Stimulated activated naive CD4-positive, alpha-beta T cell treated with Interleukin-2 at 50 U/mL for 16 hours (primary cell): Measurements from ENCODE around the gene SEC22A.

Source experiments
- DNase-seq: peaks from one replicate; lab custom pipeline; 2025; lab: John Stamatoyannopoulos, UW

The SEC22A gene

DNA sequence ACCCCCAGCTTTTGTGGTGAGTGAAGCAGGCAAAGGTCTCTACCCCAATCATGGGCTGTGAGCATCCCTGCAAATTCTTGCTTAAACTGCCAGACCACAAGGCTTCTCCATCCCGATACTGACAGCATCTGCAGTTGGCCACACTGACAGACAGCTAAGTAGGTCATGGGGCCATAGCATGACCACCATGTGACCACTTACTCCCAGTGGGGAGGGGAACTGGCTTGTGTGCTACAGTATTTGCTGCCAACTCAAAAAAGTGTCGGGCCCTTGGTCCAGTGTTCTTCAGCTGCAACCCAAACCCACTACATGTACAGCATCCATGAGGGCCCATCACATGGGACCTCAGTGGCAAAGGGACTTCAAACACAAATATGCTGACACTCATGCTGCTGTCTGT lies 103.4 kb downstream of the SEC22A start:
- DNase-seq, result no peak

DNA sequence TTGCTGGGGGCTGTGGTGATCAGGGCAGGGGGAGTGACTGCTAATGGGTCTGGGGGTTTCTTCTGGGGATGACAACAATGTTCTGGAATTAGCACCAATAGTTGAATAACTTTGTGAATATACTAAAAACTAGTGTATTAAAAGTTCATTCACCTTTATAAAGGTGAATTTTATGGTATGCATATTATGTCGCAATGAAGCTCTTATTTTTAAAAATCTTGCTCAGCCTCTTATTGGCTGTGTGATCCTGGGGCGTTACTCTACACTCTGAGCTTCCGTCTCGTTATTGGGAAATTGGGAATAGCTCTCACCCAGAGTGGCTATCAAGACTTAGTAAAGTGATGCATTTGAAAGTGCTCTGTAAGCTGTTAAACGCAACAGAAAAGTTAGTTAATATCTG lies 105.3 kb downstream of the SEC22A start:
- DNase-seq, result no peak

DNA sequence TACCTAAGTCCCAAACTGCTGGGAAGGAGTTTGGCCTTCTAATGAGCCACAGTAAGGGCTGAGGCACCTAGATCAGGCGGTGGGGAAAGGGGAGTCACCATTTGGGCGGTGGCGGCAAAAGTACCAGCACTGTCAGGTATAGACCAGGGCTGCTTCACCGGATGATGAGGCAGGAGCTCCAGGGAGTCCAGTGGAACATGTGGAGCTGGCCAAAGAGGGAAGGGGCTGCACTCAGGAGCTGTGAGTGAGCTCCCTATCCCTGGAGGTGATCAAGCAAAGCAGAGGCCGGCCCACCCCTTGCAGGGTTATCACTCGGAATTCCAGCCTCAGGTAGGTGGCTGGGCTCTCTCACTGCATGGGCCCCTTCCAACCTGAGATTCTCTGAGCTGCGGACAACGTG lies 108.4 kb downstream of the SEC22A start:
- no peak for DNase-seq

DNA sequence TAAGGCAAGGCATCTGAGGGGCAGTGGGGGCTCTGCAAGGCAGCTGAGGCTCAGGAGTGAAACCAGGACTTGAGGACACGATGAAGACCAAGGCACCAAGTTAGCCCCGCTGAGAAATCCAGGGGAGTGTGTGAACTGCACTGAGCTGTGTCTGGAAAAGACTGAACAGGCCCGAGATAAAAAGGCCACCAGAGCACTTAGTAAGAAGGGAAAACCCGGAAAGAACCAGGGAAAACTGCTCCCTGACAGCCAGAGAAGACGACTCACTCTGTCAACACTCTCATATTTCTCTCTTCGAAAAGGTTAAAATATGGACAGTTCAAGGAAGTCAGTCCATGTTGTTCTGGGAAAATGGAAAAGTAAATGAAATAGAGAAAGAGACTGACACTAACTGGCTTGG lies 109.0 kb downstream of the SEC22A start:
- DNase-seq, result no peak

DNA sequence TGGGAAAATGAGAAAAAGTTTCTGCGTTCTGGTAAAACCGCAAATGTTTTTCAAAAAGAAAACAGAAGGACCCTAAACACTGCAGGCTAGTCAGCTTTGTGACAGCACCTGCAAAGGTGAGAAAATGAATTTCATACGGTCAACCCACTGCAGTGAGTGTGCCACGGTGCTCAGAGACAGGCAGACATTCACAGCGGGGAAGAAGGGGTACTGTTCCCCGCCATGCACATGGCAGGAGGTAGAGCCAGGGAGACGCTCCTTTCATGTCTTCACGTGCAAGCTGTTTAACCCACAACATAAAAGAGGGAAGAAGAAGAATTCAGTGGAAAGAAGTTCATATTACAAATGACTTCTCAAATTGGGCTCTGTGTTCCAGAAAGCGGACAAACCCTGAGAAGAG lies 109.5 kb downstream of the SEC22A start:
- no peak for DNase-seq

GRCh38 chr3:123312331-123313265 lies 110.9 kb downstream of the SEC22A start:
- DNase-seq, result no peak

DNA sequence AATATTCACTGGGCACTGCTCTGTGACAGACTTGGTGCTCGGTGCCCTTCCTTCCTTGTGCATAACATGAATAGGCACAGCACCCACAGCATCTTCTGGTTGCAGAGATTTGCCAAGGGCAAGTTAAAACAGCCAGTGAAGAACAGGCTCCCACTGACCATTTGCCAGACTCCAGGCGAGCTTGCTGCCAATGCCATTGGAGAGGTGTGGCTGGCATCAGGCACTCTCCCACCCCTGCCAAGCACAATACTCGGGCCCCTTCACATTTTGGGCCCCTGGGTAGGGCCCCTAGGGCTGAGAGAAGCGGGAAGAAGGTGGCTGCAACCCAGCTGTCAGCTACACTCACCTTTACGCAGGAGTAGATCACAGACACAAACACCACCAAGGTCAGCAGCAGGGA lies 112.1 kb downstream of the SEC22A start:
- no peak for DNase-seq

DNA sequence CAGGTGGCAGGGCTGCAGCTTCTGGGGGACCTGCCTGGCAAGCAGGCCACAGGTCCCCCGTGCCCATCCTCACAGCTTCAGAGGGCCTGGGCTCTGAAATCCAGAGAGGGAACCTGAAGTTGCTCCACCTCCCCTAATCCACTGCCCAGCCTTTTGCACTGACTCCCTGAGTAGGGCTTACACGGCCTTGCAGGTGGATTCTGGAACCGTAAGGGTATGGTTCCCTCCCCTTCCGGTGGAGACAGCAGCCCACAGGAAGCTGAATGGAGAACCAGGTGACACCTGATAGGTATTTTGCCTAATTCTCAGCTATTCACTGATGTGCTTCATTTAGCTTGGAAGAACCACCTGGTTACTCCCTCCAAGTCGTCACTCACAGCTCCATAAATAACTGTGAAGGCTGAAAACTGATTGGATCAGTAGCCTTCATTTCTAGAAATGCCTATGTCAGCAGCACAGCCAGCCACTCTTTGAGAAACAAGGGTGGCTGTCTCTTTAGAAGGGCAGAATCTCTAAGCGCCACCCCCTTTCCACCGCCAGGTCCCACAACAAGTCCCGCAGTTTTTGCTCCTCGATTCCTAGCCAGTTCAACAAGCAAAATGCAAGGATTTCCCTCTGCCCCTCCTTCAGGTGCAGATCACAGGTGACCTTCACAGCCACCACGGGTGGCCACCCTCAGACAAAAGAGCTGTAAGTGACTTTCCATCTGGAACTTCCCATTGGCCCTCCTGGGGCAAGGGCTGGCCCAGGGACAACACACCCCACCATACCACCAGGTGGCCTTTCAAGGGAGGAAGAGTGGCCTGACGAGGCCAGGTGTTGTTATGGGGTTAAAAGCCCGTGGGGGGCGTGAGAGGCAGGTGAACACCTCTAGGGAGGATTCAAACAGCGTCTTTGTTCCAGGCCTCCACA lies 112.9 kb downstream of the SEC22A start:
- no peak for DNase-seq

- DNase-seq, result no peak
Observed at GRCh38 chr3:123315271-123315595, 113.5 kb downstream of the SEC22A start.

- no peak for DNase-seq
Observed at GRCh38 chr3:123317716-123318115, 116.0 kb downstream of the SEC22A start.

- no peak for DNase-seq
Observed at GRCh38 chr3:123318374-123318773, 116.6 kb downstream of the SEC22A start.

DNA sequence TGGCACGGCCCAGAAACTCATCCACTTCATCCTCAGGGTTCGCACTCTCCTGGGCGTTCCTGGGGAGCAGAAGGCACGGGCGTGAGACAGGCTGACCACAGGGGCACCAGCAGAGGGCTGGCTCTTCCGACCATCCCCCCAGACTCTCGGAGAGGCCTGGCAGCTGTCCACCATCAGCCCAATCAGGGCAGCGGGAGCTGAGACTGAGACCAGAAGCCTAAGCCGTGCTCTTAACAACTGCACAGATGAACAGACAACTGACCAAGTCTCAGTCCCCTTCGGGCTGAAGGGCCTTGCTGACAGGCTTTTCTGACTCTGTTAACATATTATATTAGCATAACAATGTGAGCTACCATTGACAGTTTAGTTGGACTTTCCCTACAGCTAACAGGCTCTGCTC lies 118.0 kb downstream of the SEC22A start:
- DNase-seq, result no peak

- DNase-seq, result no peak
Observed at GRCh38 chr3:123320221-123320620, 118.5 kb downstream of the SEC22A start.

GRCh38 chr3:123321806-123322205 lies 120.1 kb downstream of the SEC22A start:
- DNase-seq, result no peak

- DNase-seq, result no peak
Observed at GRCh38 chr3:123322866-123323265, 121.1 kb downstream of the SEC22A start.
